Measurements from ENCODE around the gene UBE2D3.

Gene UBE2D3

DNA sequence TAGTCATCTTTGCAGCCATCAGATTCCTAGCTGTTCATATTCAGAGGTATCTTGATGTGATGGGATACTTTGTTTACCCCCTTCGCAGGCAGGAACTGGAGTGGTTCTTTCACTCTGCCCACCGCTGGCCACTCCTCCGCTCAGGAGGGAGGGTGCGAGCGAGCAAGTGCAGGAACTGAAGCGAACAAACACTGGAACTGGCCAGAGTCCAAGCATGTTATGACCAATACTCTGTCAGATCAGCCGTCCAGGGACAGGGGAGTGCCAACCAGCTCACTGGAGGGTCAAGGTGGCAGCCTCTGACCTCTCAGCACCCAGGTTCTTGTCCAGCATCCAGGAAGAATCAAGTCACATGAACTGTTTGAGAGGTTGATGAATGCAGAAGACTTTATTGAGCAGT is 48.6 kb downstream of the UBE2D3 start:
- no peaks in the 10 kb centered on the region for H3K9me3 ChIP-seq (ENCODE audit: control extremely low read depth in 1 of 5, control insufficient read depth in 4 of 5, insufficient read depth in 2 of 5, low read depth in 1 of 5, low read length in 4 of 5)
- H3K36me3 ChIP-seq (ENCODE audit: control insufficient read depth in 4 of 4, insufficient read depth in 4 of 4, low read length in 3 of 4): no peaks in the 10 kb centered on the region
- ChIA-PET CTCF (interaction anchor here (1.5 kb wide), 1 partner anchor 18 kb away, joined by 7 read pairs; the partner anchor contains the start of gene MANBA), POLR2A (no interaction called here)
- 96% methylated on average over 6 of the region's 7 CpGs for WGBS (ENCODE audit: insufficient coverage)
- peak overlapping the region in 2 of 7 experiments; percentile 4 to 45 for H3K4me3 ChIP-seq (ENCODE audit: control insufficient read depth in 1 of 7, extremely low read depth in 1 of 7, insufficient read depth in 4 of 7, low read depth in 2 of 7, low read length in 6 of 7)
- no peak overlapping the region for H3K27ac ChIP-seq (ENCODE audit: insufficient read depth in 1 of 2, low read depth in 1 of 2, low read length in 2 of 2, poor library complexity in 1 of 2, severe bottlenecking in 2 of 2)
- peaks cover 5 to 17% (median 7%) of the 10 kb centered on the region in 4 experiments for H3K4me1 ChIP-seq (ENCODE audit: control extremely low read depth in 1 of 4, control insufficient read depth in 4 of 4, insufficient read depth in 4 of 4, low read length in 3 of 4)
- no peak for DNase-seq
- H3K27me3 ChIP-seq (replicated peaks in 2 of 5; ENCODE audit: control insufficient read depth in 4 of 5, insufficient read depth in 5 of 5, low read length in 4 of 5): no peaks in the 10 kb centered on the region

DNA sequence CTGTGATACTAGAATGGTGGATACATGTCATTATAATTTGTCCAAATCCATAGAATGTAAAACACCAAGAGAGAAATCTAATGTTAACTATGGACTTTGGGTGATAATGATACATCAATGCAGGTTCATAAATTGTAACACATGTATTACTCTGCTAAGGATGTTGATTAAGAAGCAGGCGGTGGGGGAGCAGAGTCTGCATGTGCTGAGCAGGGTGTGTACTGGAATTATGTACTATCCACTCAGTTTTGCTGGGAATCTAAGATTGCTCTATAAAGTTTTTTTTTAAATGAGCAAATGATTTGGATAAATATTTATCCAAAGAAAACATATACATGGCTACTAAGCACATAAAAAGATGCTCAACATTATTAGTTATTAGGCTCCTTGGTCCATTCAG is 51.5 kb downstream of the UBE2D3 start:
- no CpG with 5 or more reads among the region's 1 CpG for WGBS (ENCODE audit: insufficient coverage)
- H3K4me1 ChIP-seq (ENCODE audit: control extremely low read depth in 1 of 4, control insufficient read depth in 4 of 4, insufficient read depth in 4 of 4, low read length in 3 of 4): peaks cover 5 to 16% (median 7%) of the 10 kb centered on the region in 4 experiments
- POLR2A ChIA-PET: no interaction called here
- no peaks in the 10 kb centered on the region for H3K9me3 ChIP-seq (ENCODE audit: control extremely low read depth in 1 of 5, control insufficient read depth in 4 of 5, insufficient read depth in 2 of 5, low read depth in 1 of 5, low read length in 4 of 5)
- H3K27ac ChIP-seq (ENCODE audit: insufficient read depth in 1 of 2, low read depth in 1 of 2, low read length in 2 of 2, poor library complexity in 1 of 2, severe bottlenecking in 2 of 2): no peak overlapping the region
- no peak overlapping the region for H3K4me3 ChIP-seq (ENCODE audit: control insufficient read depth in 1 of 7, extremely low read depth in 1 of 7, insufficient read depth in 4 of 7, low read depth in 2 of 7, low read length in 6 of 7)
- H3K36me3 ChIP-seq (ENCODE audit: control insufficient read depth in 4 of 4, insufficient read depth in 4 of 4, low read length in 3 of 4): no peaks in the 10 kb centered on the region
- H3K27me3 ChIP-seq (replicated peaks in 2 of 5; ENCODE audit: control insufficient read depth in 4 of 5, insufficient read depth in 5 of 5, low read length in 4 of 5): no peaks in the 10 kb centered on the region
- CTCF ChIA-PET: no interaction called here
- no peak for DNase-seq

DNA sequence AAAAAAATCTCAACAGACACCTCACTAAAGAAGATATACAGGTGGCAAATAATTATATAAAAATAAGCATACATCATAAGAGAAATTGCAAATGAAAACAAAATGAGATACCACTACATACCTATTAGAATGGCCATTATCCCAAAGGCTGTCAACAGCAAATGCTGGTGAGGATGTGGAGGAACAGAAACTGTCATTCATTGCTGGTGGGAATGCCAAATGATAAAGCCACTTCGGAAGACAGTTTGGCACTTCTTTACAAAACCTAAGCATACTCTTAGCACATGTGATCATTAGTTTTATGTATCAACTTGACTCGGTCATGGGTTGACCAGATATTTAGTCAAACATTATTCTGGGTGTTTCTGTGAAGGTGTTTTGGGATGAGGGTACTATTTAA is 53.1 kb downstream of the UBE2D3 start:
- 80% methylated on average over 1 of the region's 2 CpGs for WGBS (ENCODE audit: insufficient coverage)
- Histone ChIP-seq H3K9me3 (ENCODE audit: control extremely low read depth in 1 of 5, control insufficient read depth in 4 of 5, insufficient read depth in 2 of 5, low read depth in 1 of 5, low read length in 4 of 5) (no peaks in the 10 kb centered on the region), H3K36me3 (ENCODE audit: control insufficient read depth in 4 of 4, insufficient read depth in 4 of 4, low read length in 3 of 4) (no peaks in the 10 kb centered on the region), H3K4me1 (ENCODE audit: control extremely low read depth in 1 of 4, control insufficient read depth in 4 of 4, insufficient read depth in 4 of 4, low read length in 3 of 4) (peaks cover 0 to 8% (median 5%) of the 10 kb centered on the region in 4 experiments), H3K27me3 (replicated peaks in 2 of 5; ENCODE audit: control insufficient read depth in 4 of 5, insufficient read depth in 5 of 5, low read length in 4 of 5) (no peaks in the 10 kb centered on the region), H3K4me3 (ENCODE audit: control insufficient read depth in 1 of 7, extremely low read depth in 1 of 7, insufficient read depth in 4 of 7, low read depth in 2 of 7, low read length in 6 of 7) (no peak overlapping the region), H3K27ac (ENCODE audit: insufficient read depth in 1 of 2, low read depth in 1 of 2, low read length in 2 of 2, poor library complexity in 1 of 2, severe bottlenecking in 2 of 2) (no peak overlapping the region)
- POLR2A ChIA-PET: interaction anchor here (1.0 kb wide), 1 partner anchor 13 kb away, joined by 3 read pairs; the partner anchor contains the start of gene MANBA
- no peak for DNase-seq
- CTCF ChIA-PET: interaction anchor here (1.0 to 1.2 kb wide), 2 partner anchors 12 to 30 kb away, joined by 3 to 4 read pairs; no protein-coding TSS in a partner anchor

DNA sequence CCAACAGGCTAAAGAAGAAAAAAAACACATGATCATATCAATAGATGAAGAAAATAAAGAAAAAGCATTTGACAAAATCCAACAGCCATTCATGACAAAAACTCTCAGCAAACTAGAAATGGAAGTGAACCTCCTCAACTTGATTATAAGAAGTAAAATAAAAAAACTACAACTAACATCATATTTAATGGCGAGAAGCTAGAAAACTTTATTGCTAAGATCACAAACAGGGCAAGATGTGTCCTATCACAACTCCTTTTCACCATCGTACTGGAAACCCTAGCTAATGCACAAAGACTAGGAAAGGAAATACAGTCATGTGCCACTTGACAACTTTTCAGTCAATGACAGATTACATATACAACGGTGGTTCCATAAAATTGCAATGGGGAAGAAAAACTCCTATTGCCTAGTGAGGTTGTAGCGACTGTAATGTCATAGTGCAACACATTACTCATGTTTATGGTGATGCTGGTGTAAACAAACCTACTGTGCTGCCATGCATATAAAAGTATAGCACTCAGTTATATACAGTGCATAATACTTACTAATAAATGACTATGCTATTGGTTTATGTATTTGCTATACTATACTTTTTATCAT is 54.5 kb downstream of the UBE2D3 start:
- H3K4me1 ChIP-seq (ENCODE audit: control extremely low read depth in 1 of 4, control insufficient read depth in 4 of 4, insufficient read depth in 4 of 4, low read length in 3 of 4): no peaks in the 10 kb centered on the region
- H3K27me3 ChIP-seq (replicated peaks in 2 of 5; ENCODE audit: control insufficient read depth in 4 of 5, insufficient read depth in 5 of 5, low read length in 4 of 5): no peaks in the 10 kb centered on the region
- H3K27ac ChIP-seq (ENCODE audit: insufficient read depth in 1 of 2, low read depth in 1 of 2, low read length in 2 of 2, poor library complexity in 1 of 2, severe bottlenecking in 2 of 2): no peak overlapping the region
- POLR2A ChIA-PET: no interaction called here
- no peaks in the 10 kb centered on the region for H3K9me3 ChIP-seq (ENCODE audit: control extremely low read depth in 1 of 5, control insufficient read depth in 4 of 5, insufficient read depth in 2 of 5, low read depth in 1 of 5, low read length in 4 of 5)
- no peak overlapping the region for H3K4me3 ChIP-seq (ENCODE audit: control insufficient read depth in 1 of 7, extremely low read depth in 1 of 7, insufficient read depth in 4 of 7, low read depth in 2 of 7, low read length in 6 of 7)
- CTCF ChIA-PET: interaction anchor here (1.2 kb wide), 1 partner anchor 262 kb away, joined by 3 read pairs; no protein-coding TSS in a partner anchor
- WGBS (ENCODE audit: insufficient coverage): 50% methylated on average over 3 of the region's 4 CpGs
- no peak for DNase-seq
- no peaks in the 10 kb centered on the region for H3K36me3 ChIP-seq (ENCODE audit: control insufficient read depth in 4 of 4, insufficient read depth in 4 of 4, low read length in 3 of 4)

DNA sequence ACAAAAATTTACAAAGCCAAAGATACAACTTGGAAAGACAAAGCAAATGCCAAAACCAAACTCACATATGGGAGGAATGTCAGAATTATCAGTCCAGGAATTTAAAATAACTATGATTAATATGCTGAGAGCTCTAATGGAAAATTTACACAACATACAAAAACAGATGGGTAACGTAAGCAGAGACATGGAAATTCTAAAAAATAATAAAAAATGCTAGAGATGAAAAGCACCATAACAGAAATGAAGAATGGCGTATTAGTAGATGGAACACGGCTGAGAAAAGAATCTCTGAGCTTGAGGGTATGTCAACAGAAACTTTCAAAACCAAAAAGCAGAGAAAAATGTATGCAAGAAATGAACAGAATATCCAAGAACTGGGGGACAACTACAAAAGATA is 62.5 kb downstream of the UBE2D3 start:
- Histone ChIP-seq H3K27me3 (replicated peaks in 2 of 5; ENCODE audit: control insufficient read depth in 4 of 5, insufficient read depth in 5 of 5, low read length in 4 of 5) (no peaks in the 10 kb centered on the region), H3K4me3 (ENCODE audit: control insufficient read depth in 1 of 7, extremely low read depth in 1 of 7, insufficient read depth in 4 of 7, low read depth in 2 of 7, low read length in 6 of 7) (no peak overlapping the region), H3K36me3 (ENCODE audit: control insufficient read depth in 4 of 4, insufficient read depth in 4 of 4, low read length in 3 of 4) (no peaks in the 10 kb centered on the region), H3K4me1 (ENCODE audit: control extremely low read depth in 1 of 4, control insufficient read depth in 4 of 4, insufficient read depth in 4 of 4, low read length in 3 of 4) (peaks cover 4 to 12% (median 10%) of the 10 kb centered on the region in 4 experiments), H3K9me3 (ENCODE audit: control extremely low read depth in 1 of 5, control insufficient read depth in 4 of 5, insufficient read depth in 2 of 5, low read depth in 1 of 5, low read length in 4 of 5) (no peaks in the 10 kb centered on the region), H3K27ac (ENCODE audit: insufficient read depth in 1 of 2, low read depth in 1 of 2, low read length in 2 of 2, poor library complexity in 1 of 2, severe bottlenecking in 2 of 2) (no peak overlapping the region)
- POLR2A ChIA-PET: interaction anchor here (0.7 kb wide), 1 partner anchor 25 kb away, joined by 4 read pairs; no protein-coding TSS in a partner anchor
- WGBS (ENCODE audit: insufficient coverage): 100% methylated on average over 2 of the region's 3 CpGs
- no peak for DNase-seq
- CTCF ChIA-PET: interaction anchor here (1.3 kb wide), 1 partner anchor 20 kb away, joined by 3 read pairs; no protein-coding TSS in a partner anchor

DNA sequence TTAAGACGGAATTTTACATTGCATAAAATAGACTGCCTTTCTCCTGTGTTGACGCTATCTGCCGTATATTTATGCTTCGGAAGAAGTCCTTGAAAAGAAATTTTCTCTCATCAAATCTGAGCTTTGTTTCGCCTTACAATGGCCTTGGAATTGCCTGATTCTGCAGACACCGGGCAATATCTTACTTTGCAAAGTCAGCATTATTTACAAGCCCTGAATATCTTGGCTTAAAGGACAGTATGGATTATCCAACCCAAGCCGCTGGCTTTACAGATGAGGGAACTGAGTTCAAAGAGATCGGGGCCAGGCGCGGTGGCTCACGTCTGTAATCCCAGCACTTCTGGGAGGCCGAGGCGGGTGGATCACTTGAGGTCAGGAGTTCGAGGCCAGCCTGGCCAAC is 65.4 kb downstream of the UBE2D3 start:
- Histone ChIP-seq H3K4me3 (ENCODE audit: control insufficient read depth in 1 of 7, extremely low read depth in 1 of 7, insufficient read depth in 4 of 7, low read depth in 2 of 7, low read length in 6 of 7) (peak overlapping the region in 5 of 7 experiments; percentile 81 to 95 (median 90)), H3K36me3 (ENCODE audit: control insufficient read depth in 4 of 4, insufficient read depth in 4 of 4, low read length in 3 of 4) (peaks cover 0 to 10% (median 0%) of the 10 kb centered on the region in 4 experiments), H3K4me1 (ENCODE audit: control extremely low read depth in 1 of 4, control insufficient read depth in 4 of 4, insufficient read depth in 4 of 4, low read length in 3 of 4) (peaks cover 12 to 38% (median 24%) of the 10 kb centered on the region in 4 experiments), H3K27me3 (replicated peaks in 2 of 5; ENCODE audit: control insufficient read depth in 4 of 5, insufficient read depth in 5 of 5, low read length in 4 of 5) (no peaks in the 10 kb centered on the region), H3K9me3 (ENCODE audit: control extremely low read depth in 1 of 5, control insufficient read depth in 4 of 5, insufficient read depth in 2 of 5, low read depth in 1 of 5, low read length in 4 of 5) (no peaks in the 10 kb centered on the region), H3K27ac (ENCODE audit: insufficient read depth in 1 of 2, low read depth in 1 of 2, low read length in 2 of 2, poor library complexity in 1 of 2, severe bottlenecking in 2 of 2) (no peak overlapping the region)
- POLR2A ChIA-PET: interaction anchor here (0.7 to 2.1 kb wide), 5 partner anchors 15 to 107 kb away, joined by 3 to 21 read pairs (median 7); partner anchors contain the start of gene UBE2D3
- CTCF ChIA-PET: interaction anchor here (0.9 to 2.6 kb wide), 7 partner anchors 8 to 61 kb away, joined by 3 to 7 read pairs (median 5); no protein-coding TSS in a partner anchor
- DNase-seq: no peak
- WGBS (ENCODE audit: insufficient coverage): 91% methylated on average over 13 of the region's 14 CpGs

DNA sequence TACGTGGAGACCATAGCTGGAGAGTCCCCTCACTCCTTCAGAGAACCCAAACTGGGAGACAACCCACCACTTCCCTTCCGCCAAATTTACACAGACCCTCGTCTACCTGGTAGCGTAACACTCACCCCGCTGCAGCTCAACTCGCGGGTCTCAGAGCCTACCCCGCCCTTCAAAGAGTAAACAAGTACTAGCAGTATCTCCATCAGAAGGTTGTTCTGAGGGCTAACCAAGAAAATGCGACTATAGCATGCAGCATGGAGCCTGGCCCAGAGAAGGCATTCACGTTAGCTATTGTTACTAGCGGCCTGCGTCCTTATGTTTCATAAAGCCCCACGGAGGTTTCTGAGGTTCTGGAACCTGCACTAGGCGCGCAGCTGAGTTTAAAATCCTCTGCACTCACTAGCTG is 66.1 kb downstream of the UBE2D3 start:
- H3K9me3 ChIP-seq (ENCODE audit: control extremely low read depth in 1 of 5, control insufficient read depth in 4 of 5, insufficient read depth in 2 of 5, low read depth in 1 of 5, low read length in 4 of 5): peaks cover 0 to under 1% (median 0%) of the 10 kb centered on the region in 5 experiments
- H3K27me3 ChIP-seq (replicated peaks in 2 of 5; ENCODE audit: control insufficient read depth in 4 of 5, insufficient read depth in 5 of 5, low read length in 4 of 5): no peaks in the 10 kb centered on the region
- H3K4me1 ChIP-seq (ENCODE audit: control extremely low read depth in 1 of 4, control insufficient read depth in 4 of 4, insufficient read depth in 4 of 4, low read length in 3 of 4): peaks cover 12 to 38% (median 25%) of the 10 kb centered on the region in 4 experiments
- H3K36me3 ChIP-seq (ENCODE audit: control insufficient read depth in 4 of 4, insufficient read depth in 4 of 4, low read length in 3 of 4): peaks cover 0 to 10% (median 0%) of the 10 kb centered on the region in 4 experiments
- H3K4me3 ChIP-seq (ENCODE audit: control insufficient read depth in 1 of 7, extremely low read depth in 1 of 7, insufficient read depth in 4 of 7, low read depth in 2 of 7, low read length in 6 of 7): peak overlapping the region; percentile 81 to 99 (median 90)
- WGBS (ENCODE audit: insufficient coverage): 4% methylated on average over 15 of the region's 15 CpGs
- peak overlapping the region; percentile 89 to 95 for H3K27ac ChIP-seq (ENCODE audit: insufficient read depth in 1 of 2, low read depth in 1 of 2, low read length in 2 of 2, poor library complexity in 1 of 2, severe bottlenecking in 2 of 2)
- CTCF ChIA-PET: interaction anchor here (0.9 to 2.6 kb wide), 9 partner anchors 9 to 62 kb away, joined by 3 to 7 read pairs (median 5); no protein-coding TSS in a partner anchor
- POLR2A ChIA-PET: interaction anchor here (0.7 to 2.1 kb wide), 8 partner anchors 14 to 108 kb away, joined by 3 to 21 read pairs (median 4); partner anchors contain the start of gene UBE2D3
- DNase-seq: no peak
